Endodermal cell (in vitro differentiated cells): Measurements from ENCODE around the gene KIAA1328. TPM values are rescaled to one million over a fixed set of nuclear protein-coding genes. Genes with fewer than 3 reads are reported as not detected.

Experiments
- DNase-seq: peaks from one replicate; pipeline ENCODE4 v3.0.0-alpha.2; 2017
- H3K27ac ChIP-seq: 2 replicates; pipeline ENCODE4 v1.5.1; 2013; ENCODE audit warnings: mild to moderate bottlenecking, low read depth, low read length, moderate library complexity
- H3K27me3 ChIP-seq: 2 replicates; pipeline ENCODE4 v1.6.1; 2013; ENCODE audit warnings: mild to moderate bottlenecking, low read length, moderate library complexity; ENCODE audit not compliant: insufficient read depth, control insufficient read depth, poor library complexity, severe bottlenecking
- H3K36me3 ChIP-seq: 2 replicates; pipeline ENCODE4 v1.7.0; 2013; ENCODE audit warnings: mild to moderate bottlenecking, low read length, moderate library complexity; ENCODE audit not compliant: control insufficient read depth, insufficient read depth
- H3K4me1 ChIP-seq: one replicate; pipeline ENCODE4 v1.7.0; 2013; ENCODE audit warnings: low read length; ENCODE audit not compliant: control insufficient read depth, insufficient read depth
- H3K4me3 ChIP-seq: 2 replicates; pipeline ENCODE4 v1.5.1; 2013; ENCODE audit warnings: mild to moderate bottlenecking, low read length, moderate library complexity
- H3K9ac ChIP-seq: 2 replicates; pipeline ENCODE4 v1.6.1; 2013; ENCODE audit warnings: mild to moderate bottlenecking, low read length, moderate library complexity; ENCODE audit not compliant: poor library complexity, severe bottlenecking; ENCODE audit errors: extremely low read depth
- H3K9me3 ChIP-seq: 2 replicates; pipeline ENCODE4 v1.6.1; 2013; ENCODE audit warnings: mild to moderate bottlenecking, low read length, moderate library complexity; ENCODE audit not compliant: control insufficient read depth
- H3K27ac Mint-ChIP-seq: 2 replicates; pipeline ENCODE4 v1.8.0; 2020; ENCODE audit warnings: mixed read lengths
- H3K27me3 Mint-ChIP-seq: 2 replicates; pipeline ENCODE4 v1.8.0; 2021; ENCODE audit warnings: mild to moderate bottlenecking, mixed read lengths; ENCODE audit not compliant: insufficient read depth
- H3K36me3 Mint-ChIP-seq: 2 replicates; pipeline ENCODE4 v1.8.0; 2020; ENCODE audit warnings: low read depth, mixed read lengths
- H3K4me1 Mint-ChIP-seq: 2 replicates; pipeline ENCODE4 v1.8.0; 2020; ENCODE audit warnings: mixed read lengths
- H3K4me3 Mint-ChIP-seq: 2 replicates; pipeline ENCODE4 v1.8.0; 2020; ENCODE audit warnings: mild to moderate bottlenecking, moderate library complexity, mixed read lengths
- H3K9me3 Mint-ChIP-seq: 2 replicates; pipeline ENCODE4 v1.8.0; 2020; ENCODE audit warnings: mild to moderate bottlenecking, mixed read lengths
- CTCF ChIP-seq: fragments of 200-600 bp; sonication (generic); conservative IDR thresholded peaks from 2 replicates; pipeline ENCODE4 v1.5.0; 2021; ENCODE audit warnings: antibody characterized with exemption, mild to moderate bottlenecking
- WGBS, 2 experiments: methylation state at CpG; one replicate each; pipeline versions ENCODE4 v1.1.5 to v1.1.7; 2013; ENCODE audit warnings: missing lambda C conversion rate in 2 of 2, mixed read lengths in 1 of 2; ENCODE audit not compliant: insufficient coverage in 1 of 2, insufficient read length in 1 of 2; 5-methylcytosine and 5-hydroxymethylcytosine counted together
- total RNA-seq, 2 donors: library from RNA; stranded (reverse); fragmentation: NEBNext Ultra II Directional in 1 of 2; extraction: Animal tissue kit (Norgen Biotek cat#: 25700) in 1 of 2; gene quantifications; 2 replicates in 1 of 2; 3 replicates in 1 of 2; pipeline ENCODE4 v1.2.1, GENCODE V29; 2021

KIAA1328 gene
- total RNA-seq, 2 donors from 2014 or later: 7.6 to 8.4 TPM

DNA sequence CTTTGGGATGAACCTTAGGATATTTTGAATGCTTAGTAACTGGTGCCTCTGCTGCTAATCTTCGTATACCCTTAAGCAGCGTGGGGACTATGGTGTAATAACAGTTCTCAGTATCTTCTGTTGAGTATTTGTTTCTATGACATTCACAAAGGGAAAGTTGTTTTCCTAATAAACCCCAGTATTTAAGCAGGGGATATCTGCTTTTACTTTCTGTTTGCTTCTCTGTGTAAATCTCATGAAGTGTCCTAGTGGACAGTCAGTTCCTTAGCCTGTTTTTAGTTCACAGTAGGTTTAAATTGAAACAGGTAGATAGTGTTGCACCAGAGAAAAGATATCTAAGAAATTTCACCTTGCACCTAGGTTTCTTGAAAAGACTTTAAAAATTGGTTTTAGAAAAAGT is 14.9 kb downstream of the KIAA1328 start:
- peak; percentile 24 for TF ChIP-seq CTCF
- WGBS, 2 experiments: 79 to 95% methylated on average over 2 of the region's 2 CpGs
- Histone ChIP-seq H3K4me1 (no peaks in the 10 kb centered on the region), H3K27ac (no peak overlapping the region), H3K4me3 (no peak overlapping the region), H3K36me3 (no peaks in the 10 kb centered on the region), H3K27me3 (no peaks in the 10 kb centered on the region), H3K9me3 (no peaks in the 10 kb centered on the region), H3K9ac (no peak overlapping the region)
- Mint-ChIP-seq H3K36me3 (peaks cover 2% of the 10 kb centered on the region), H3K27ac (no peak overlapping the region), H3K4me3 (no peak overlapping the region), H3K27me3 (no peaks in the 10 kb centered on the region), H3K9me3 (no peaks in the 10 kb centered on the region), H3K4me1 (no peaks in the 10 kb centered on the region)
- no peak for DNase-seq

DNA sequence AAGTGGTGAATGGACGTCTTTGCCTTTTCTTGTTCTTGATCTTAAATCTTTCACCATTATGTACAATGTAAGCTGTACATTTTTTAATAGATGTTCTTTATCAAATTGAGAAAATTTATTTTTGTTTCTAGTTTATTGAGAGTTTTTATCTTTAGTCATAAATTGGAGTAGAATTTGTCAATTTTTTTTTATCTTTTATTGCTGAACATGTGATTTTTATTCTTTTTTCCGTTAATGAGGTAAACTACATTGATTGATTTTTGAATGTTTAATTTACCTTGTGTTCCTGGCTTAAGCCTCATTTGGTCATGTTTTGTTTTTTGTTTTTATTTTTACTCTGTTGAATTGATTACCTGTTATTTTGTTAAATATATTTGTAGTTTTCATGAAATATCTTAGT is 19.7 kb downstream of the KIAA1328 start:
- H3K4me3 ChIP-seq: no peak overlapping the region
- no peaks in the 10 kb centered on the region for H3K4me1 Mint-ChIP-seq
- no peak overlapping the region for H3K4me3 Mint-ChIP-seq
- H3K9ac ChIP-seq: no peak overlapping the region
- no peak for DNase-seq
- H3K27me3 Mint-ChIP-seq: no peaks in the 10 kb centered on the region
- no peaks in the 10 kb centered on the region for H3K36me3 ChIP-seq
- H3K27ac ChIP-seq: no peak overlapping the region
- WGBS, 2 experiments: 95 to 100% methylated on average over 1 of the region's 2 CpGs
- H3K9me3 ChIP-seq: peaks cover 10% of the 10 kb centered on the region
- no peak overlapping the region for H3K27ac Mint-ChIP-seq
- peaks cover 9% of the 10 kb centered on the region for H3K9me3 Mint-ChIP-seq
- no peak for TF ChIP-seq CTCF
- H3K36me3 Mint-ChIP-seq: peaks cover 13% of the 10 kb centered on the region
- no peaks in the 10 kb centered on the region for H3K4me1 ChIP-seq
- H3K27me3 ChIP-seq: no peaks in the 10 kb centered on the region

DNA sequence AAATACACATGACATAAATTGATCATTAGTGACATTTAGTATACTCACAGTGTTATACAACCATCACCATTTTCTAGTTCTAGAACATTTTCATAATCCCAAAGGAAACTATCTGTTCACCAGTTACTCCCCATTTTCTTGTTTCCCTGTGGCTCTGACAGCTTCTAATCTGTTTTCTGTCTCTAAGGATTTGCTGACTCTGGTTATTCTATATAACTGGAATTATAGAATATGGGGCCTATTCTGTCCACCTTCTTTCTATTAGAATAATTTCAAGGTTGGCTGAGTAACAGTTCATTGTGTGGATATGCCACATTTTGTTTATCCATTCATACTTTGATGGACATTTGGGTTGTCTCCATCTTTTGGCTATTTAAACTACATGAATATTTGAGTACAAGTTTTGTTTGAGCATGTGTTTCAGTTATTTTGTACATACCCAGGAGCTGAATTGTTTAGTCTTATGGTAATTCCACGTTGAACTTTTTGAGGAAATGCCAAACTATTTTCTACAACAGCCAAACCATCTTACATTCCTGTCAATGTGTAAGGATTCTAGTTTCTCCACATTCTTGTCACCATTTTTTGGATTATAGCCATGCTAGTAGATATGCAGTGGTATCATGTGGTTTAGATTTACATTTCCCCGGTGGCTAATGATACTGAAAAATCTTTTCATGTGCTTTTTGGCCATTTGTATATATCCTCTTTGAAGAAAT is 20.5 kb downstream of the KIAA1328 start:
- no peak for DNase-seq
- H3K4me3 Mint-ChIP-seq: no peak overlapping the region
- no peak overlapping the region for H3K27ac ChIP-seq
- H3K36me3 Mint-ChIP-seq: peaks cover 15% of the 10 kb centered on the region
- no peak overlapping the region for H3K4me3 ChIP-seq
- peaks cover 10% of the 10 kb centered on the region for H3K9me3 ChIP-seq
- no peaks in the 10 kb centered on the region for H3K4me1 Mint-ChIP-seq
- no peaks in the 10 kb centered on the region for H3K27me3 Mint-ChIP-seq
- H3K27ac Mint-ChIP-seq: no peak overlapping the region
- WGBS, 2 experiments: 87% methylated on average over 2 of the region's 2 CpGs; no CpG with 5 or more reads in 1 of the 2 experiments
- no peaks in the 10 kb centered on the region for H3K4me1 ChIP-seq
- no peaks in the 10 kb centered on the region for H3K27me3 ChIP-seq
- TF ChIP-seq CTCF: no peak
- H3K36me3 ChIP-seq: no peaks in the 10 kb centered on the region
- no peak overlapping the region for H3K9ac ChIP-seq
- peaks cover 9% of the 10 kb centered on the region for H3K9me3 Mint-ChIP-seq
